Mucosa of descending colon (tissue), 3 donors: ENCODE data around the gene ZNF429. TPM values are rescaled to one million over a fixed set of nuclear protein-coding genes. Genes with fewer than 3 reads are reported as not detected.

Experiments used
- ATAC-seq: fragments of 200-7000 bp; cut with Tn5 transposase; one replicate; pipeline ENCODE4 v1.9.1; 2020; ENCODE audit warnings: mild to moderate bottlenecking, moderate library complexity
- DNase-seq, 3 donors: peaks; one replicate each; pipeline ENCODE4 v3.0.0-alpha.2; 2020
- H3K36me3 ChIP-seq: fragments of 200-600 bp; one replicate; pipeline ENCODE4 v1.8.0; 2021; ENCODE audit warnings: low read depth, mild to moderate bottlenecking
- H3K4me1 ChIP-seq: fragments of 200-600 bp; one replicate; pipeline ENCODE4 v1.8.0; 2021; ENCODE audit warnings: low read depth, mild to moderate bottlenecking
- H3K4me3 ChIP-seq: fragments of 200-600 bp; one replicate; pipeline ENCODE4 v1.8.0; 2021; ENCODE audit warnings: mild to moderate bottlenecking
- H3K9me3 ChIP-seq: fragments of 200-600 bp; one replicate; pipeline ENCODE4 v1.8.0; 2021; ENCODE audit warnings: mild to moderate bottlenecking
- intact Hi-C, 2 donors: fragments of 100-400 bp; cut with DNase I in 1 of 2; cut with micrococcal nuclease in 1 of 2; formaldehyde crosslinking; loops; one replicate each; pipeline versions ENCODE4 v1.11.0 to v1.11.1; 2022; cut with DNase I, micrococcal nuclease
- total RNA-seq, 3 donors: library from RNA; stranded (reverse); fragmentation: NEBNext Ultra II Directional in 2 of 3; extraction: Animal tissue kit (Norgen Biotek cat#: 25700) in 2 of 3; gene quantifications; one replicate each; pipeline versions ENCODE4 v1.2.1 to v1.2.4, GENCODE V29; 2021 to 2023
- TF ChIP-seq, protein P1 (sequence below): fragments of 200-600 bp; IDR thresholded peaks from one replicate; pipeline ENCODE4 v1.8.0; 2022; ENCODE audit warnings: antibody characterized with exemption, mild to moderate bottlenecking
- donor health status: DM: no; HTN: no; CAD: no; lungs with moderate emphysema.
- donor health status: DM: no; HTN: no; CAD: no.
- donor health status: DM: no; HTN: yes; CAD: no.

ZNF429 gene
- total RNA-seq, 3 donors from 2014 or later = 16.5 to 18.7 (median 16.6) TPM

DNA sequence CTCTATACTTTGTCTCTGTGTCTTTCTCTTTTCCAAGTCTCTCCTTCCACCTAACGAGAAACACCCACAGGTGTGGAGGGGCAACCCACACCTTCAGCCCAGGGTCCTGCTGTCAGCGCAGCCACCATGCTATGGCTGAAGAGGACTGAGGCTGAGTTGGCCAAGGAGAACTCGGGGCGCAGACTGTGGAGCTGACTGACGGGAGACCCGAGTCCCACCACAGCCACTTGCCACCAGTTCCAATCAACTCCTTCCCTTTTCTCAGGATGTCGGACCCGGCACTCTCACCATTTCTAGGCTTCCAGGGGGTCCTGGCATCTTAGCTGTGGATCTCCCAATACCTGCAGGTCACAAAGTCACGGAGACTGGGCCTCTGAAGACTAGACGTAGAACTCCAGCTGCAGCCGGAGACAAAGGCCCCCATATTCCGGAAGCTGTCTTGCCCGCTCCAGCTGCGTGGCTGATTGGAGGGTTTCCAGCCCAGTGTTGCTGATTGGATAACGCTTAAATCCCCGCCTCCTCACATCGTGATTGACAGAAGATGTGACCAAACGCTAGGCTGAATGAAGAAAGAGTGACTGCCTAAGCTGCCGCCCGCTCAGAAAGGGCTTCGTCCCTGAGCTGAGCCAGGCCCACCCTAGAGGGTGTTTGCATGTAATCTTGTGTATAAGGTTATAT is 63.6 kb downstream of the ZNF429 start:
- no peaks in the 10 kb centered on the region for H3K9me3 ChIP-seq
- peaks cover 4% of the 10 kb centered on the region for H3K4me1 ChIP-seq
- no peaks in the 10 kb centered on the region for H3K36me3 ChIP-seq
- H3K4me3 ChIP-seq = peak overlapping the region; percentile 41
- DNase-seq (peak in 2 of 3 donors; percentile 88 to 92), ATAC-seq (peak; percentile 97)
- TF ChIP-seq, protein P1, sequence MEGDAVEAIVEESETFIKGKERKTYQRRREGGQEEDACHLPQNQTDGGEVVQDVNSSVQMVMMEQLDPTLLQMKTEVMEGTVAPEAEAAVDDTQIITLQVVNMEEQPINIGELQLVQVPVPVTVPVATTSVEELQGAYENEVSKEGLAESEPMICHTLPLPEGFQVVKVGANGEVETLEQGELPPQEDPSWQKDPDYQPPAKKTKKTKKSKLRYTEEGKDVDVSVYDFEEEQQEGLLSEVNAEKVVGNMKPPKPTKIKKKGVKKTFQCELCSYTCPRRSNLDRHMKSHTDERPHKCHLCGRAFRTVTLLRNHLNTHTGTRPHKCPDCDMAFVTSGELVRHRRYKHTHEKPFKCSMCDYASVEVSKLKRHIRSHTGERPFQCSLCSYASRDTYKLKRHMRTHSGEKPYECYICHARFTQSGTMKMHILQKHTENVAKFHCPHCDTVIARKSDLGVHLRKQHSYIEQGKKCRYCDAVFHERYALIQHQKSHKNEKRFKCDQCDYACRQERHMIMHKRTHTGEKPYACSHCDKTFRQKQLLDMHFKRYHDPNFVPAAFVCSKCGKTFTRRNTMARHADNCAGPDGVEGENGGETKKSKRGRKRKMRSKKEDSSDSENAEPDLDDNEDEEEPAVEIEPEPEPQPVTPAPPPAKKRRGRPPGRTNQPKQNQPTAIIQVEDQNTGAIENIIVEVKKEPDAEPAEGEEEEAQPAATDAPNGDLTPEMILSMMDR = no peak
- intact Hi-C loops = no loop called here

DNA sequence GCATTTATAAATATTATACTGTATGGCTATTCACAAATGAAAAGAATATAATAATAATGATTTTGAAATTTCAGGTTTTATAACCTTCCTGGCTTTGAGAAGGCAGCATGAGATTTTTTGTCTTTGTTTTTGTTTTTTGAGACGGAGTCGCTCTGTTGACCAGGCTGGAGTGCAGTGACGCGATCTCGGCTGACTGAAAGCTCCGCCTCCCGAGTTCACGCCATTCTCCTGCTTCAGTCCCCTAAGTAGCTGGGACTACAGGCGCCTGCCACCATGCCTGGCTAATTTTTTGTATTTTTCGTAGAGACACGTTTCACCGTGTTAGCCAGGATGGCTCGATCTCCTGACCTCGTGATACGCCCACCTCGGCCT is 64.1 kb downstream of the ZNF429 start:
- intact Hi-C loops = no loop called here
- TF ChIP-seq, protein P1 = no peak
- DNase-seq (peak in 2 of 3 donors; percentile 63 to 80), ATAC-seq (peak; percentile 29)
- Histone ChIP-seq H3K36me3 (no peaks in the 10 kb centered on the region), H3K9me3 (no peaks in the 10 kb centered on the region), H3K4me3 (no peak overlapping the region), H3K4me1 (peaks cover 4% of the 10 kb centered on the region)

GRCh38 chr19:21571316-21571715 is 65.9 kb downstream of the ZNF429 start:
- H3K9me3 ChIP-seq = no peaks in the 10 kb centered on the region
- no peak for ATAC-seq
- no peak for DNase-seq

DNA sequence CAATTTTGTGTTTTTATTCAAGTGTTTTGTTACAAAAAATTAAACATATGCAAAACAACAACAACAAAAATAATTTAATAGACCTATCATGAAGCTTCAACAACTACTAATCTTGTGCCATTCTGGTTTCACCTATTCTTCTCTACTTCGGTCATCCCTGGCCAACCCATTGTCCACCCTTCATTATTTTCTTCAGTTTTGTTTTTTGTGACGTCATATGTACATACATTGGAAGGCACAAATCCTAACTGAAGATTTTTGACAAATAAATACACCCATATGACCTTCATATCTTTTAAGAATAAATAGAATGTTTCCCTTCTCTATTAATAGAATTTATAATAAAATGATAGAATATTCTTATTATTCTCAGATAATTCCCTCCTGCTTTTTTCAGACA is 69.2 kb downstream of the ZNF429 start:
- intact Hi-C loops = no loop called here
- Histone ChIP-seq H3K36me3 (no peaks in the 10 kb centered on the region), H3K4me3 (no peak overlapping the region), H3K9me3 (no peaks in the 10 kb centered on the region), H3K4me1 (no peaks in the 10 kb centered on the region)
- TF ChIP-seq, protein P1 = no peak
- DNase-seq (no peak), ATAC-seq (no peak)

More at GRCh38 chr19:21571316-21571715, 65.9 kb downstream of the ZNF429 start:
- TF ChIP-seq, protein P1 = no peak
- Histone ChIP-seq H3K36me3 (no peaks in the 10 kb centered on the region), H3K4me1 (peaks cover 4% of the 10 kb centered on the region), H3K4me3 (no peak overlapping the region)
- intact Hi-C loops = no loop called here

- intact Hi-C loops = no loop called here
- DNase-seq = no peak
- Histone ChIP-seq H3K36me3 (no peaks in the 10 kb centered on the region), H3K4me1 (no peaks in the 10 kb centered on the region), H3K4me3 (no peak overlapping the region), H3K9me3 (no peaks in the 10 kb centered on the region)
- no peak for ATAC-seq
- TF ChIP-seq, protein P1 = no peak
These were observed 71.1 kb downstream of the ZNF429 start for GRCh38 chr19:21576481-21576880.
